Upper lobe of left lung (tissue), 4 donors: Measurements from ENCODE around the gene HECTD3.

ENCODE experiments used
- CTCF ChIP-seq, 6 experiments: fragments of 450-650 bp in 4 of 6; fragments of 200-600 bp in 2 of 6; sonication (generic) in 2 of 6; IDR thresholded peaks; one replicate each; pipeline ENCODE4 v1.5.1; 2016 to 2019; ENCODE audit warnings: antibody characterized with exemption in 6 of 6
- EP300 ChIP-seq, 4 donors: sonication (generic); formaldehyde crosslinking; IDR thresholded peaks; one replicate each; pipeline ENCODE4 v1.5.1; 2017; ENCODE audit warnings: antibody characterized with exemption in 4 of 4, control low read depth in 2 of 4

- no peak for TF ChIP-seq CTCF (IDR thresholded peaks at IDR 0.05)
- TF ChIP-seq EP300 (IDR thresholded peaks at IDR 0.05), result no peak
Observed at GRCh38 chr1:44985747-44986359, 25.3 kb downstream of the HECTD3 start.
